Measurements from ENCODE around the gene HIC1.

The HIC1 gene

DNA sequence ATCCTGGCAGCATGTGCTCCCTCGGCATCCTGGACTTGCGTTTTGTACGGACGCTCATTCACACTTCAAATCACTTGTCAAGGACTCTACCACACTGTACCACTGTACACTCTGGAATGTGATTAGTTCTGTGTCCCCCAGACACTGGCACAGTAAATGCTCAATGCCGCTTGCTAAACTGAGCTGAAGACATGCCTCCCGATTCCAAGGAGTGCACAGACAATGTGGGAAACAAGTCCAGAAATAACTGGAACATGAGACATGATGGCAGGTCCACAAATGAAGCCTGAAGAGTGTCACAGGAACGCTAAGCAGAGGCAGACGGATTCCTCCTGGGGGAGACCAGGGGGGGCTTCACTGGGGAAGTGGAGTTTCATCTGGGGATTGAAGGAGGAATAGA, 22.1 kb downstream of the HIC1 start:
- Mint-ChIP-seq H3K27ac (no peak overlapping the region), H3K27me3 (peaks cover 50% of the 10 kb centered on the region), H3K4me1 (ENCODE audit: low read depth) (peaks cover 30% of the 10 kb centered on the region), H3K4me3 (no peak overlapping the region), H3K9me3 (no peaks in the 10 kb centered on the region), H3K36me3 (ENCODE audit: low read depth) (peaks cover 66% of the 10 kb centered on the region)
- intact Hi-C loops (cut with micrococcal nuclease) = no loop called here

DNA sequence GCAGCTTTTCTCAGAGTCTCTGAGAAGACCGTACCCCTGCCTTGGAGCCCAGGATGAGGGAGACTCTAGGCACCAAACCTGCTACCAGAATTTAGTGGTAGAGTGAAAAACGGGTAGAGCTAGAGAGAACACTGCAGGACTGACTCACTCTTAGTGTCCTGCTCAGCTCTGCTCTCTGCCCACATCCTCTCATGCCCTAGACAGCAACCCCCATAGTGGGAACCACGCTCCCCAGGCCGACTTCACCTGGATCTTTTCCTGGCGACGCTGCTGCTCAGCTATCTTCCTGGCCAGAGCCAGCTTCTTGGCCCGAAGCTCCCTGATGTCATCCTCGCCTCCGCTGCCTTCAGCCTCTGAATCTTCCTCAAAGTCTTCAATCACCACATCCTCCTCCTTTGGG, 26.7 kb downstream of the HIC1 start:
- Mint-ChIP-seq H3K4me1 (ENCODE audit: low read depth) (peaks cover 57% of the 10 kb centered on the region), H3K27ac (no peak overlapping the region), H3K36me3 (ENCODE audit: low read depth) (peaks cover 74% of the 10 kb centered on the region), H3K4me3 (no peak overlapping the region), H3K27me3 (peaks cover 75% of the 10 kb centered on the region), H3K9me3 (no peaks in the 10 kb centered on the region)
- intact Hi-C loops (cut with micrococcal nuclease) = no loop called here

DNA sequence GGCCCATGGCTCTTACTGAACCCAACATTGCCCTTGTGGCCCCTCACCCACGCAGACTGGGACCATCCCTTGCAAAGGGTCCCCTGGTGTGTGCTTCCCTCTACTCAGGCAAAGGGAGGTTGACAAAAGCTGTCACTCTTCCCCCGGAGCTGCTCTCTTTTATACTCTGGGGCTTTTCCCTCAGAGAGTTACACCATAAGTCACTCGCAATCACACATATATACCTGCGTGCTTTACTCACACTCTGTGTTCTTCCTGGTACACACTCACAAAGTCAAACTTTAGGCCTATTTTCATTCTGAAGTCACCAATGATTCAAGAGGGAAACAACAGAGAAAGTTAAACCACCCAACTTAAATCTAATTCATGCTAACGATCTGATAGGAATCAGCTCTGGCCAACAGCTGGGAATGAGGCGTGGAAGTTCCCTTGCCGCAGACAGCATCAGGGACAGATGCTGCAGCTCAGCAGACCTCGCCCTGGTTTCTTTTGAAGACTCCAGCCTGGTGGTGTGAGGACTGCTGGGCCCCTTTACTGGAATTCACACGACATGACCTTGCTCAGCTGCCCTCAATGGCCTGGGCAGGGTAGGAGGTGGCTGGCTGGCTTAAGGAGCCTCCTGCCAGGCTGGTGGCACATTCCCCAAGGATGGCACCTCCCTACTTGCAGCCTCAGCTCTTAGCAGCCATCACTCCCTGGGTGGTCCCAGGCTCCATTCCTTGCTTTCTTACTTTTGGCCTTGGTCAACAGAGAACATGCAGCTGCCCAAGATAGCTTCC, 27.3 kb downstream of the HIC1 start:
- intact Hi-C loops (cut with micrococcal nuclease) = no loop called here
- Mint-ChIP-seq H3K36me3 (ENCODE audit: low read depth) (peaks cover 67% of the 10 kb centered on the region), H3K4me3 (no peak overlapping the region), H3K4me1 (ENCODE audit: low read depth) (peaks cover 60% of the 10 kb centered on the region), H3K27ac (no peak overlapping the region), H3K27me3 (peaks cover 75% of the 10 kb centered on the region), H3K9me3 (no peaks in the 10 kb centered on the region)

DNA sequence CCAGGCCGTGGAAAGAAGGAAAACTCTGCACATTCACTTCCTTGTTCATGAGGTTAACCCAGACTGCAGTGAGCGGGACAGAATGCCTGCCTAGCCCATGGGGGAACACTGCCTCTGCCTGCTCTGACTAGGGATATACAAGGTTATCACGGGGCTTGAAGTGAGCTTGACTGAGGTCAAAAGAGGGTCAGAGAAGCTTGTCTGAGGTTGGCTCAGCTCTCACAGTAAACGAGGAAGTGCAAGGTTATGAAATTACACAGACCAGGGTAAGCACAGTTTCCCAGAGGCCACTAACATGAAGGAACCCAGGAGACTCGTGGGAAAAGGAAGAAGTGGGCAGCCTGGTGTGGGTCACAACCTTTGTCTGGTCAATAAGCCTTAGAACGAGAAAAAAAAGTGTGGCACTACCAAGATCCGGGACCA, 28.7 kb downstream of the HIC1 start:
- H3K4me3 Mint-ChIP-seq = no peak overlapping the region
- H3K4me1 Mint-ChIP-seq (ENCODE audit: low read depth) = peaks cover 72% of the 10 kb centered on the region
- H3K36me3 Mint-ChIP-seq (ENCODE audit: low read depth) = peaks cover 65% of the 10 kb centered on the region
- intact Hi-C loops (cut with micrococcal nuclease) = no loop called here
- peak overlapping the region; percentile 19 for H3K27ac Mint-ChIP-seq
- no peaks in the 10 kb centered on the region for H3K9me3 Mint-ChIP-seq
- peaks cover 76% of the 10 kb centered on the region for H3K27me3 Mint-ChIP-seq

DNA sequence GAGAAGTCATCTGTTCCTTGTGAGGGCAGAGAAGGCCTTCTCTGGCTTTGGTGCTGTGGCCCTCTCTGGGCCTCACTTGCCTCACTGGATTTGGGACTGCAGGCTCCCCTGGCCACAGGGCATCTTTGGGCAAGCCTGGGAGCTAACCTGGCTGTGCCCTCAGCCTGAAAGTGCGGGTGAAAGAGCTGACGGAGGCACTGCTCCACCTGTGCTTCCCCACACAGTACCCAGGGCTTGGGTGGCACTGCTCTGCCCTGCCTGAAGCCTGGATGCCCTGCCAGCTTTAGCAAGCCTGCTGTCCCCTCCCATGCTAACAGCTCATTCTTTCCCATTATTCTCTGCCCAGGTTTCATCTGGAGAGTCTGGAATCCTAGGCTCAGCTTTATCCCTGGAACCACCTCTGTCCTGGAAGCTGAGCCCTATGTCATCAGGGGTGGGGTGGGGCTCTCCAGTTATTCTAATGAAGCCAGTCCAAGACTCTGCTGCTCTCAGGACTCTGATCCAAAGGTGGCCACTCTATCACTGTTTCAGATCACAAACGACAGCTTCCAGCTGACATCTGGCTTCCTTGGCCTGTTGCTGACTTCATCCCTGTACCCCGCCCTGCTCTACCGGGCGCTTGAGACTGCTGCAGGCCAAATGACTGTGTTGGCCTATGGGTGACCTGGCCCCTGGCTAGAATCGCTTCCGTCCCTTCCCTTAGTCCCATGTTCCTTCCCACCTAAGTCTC, 29.3 kb downstream of the HIC1 start:
- Mint-ChIP-seq H3K4me3 (no peak overlapping the region), H3K27me3 (peaks cover 75% of the 10 kb centered on the region), H3K9me3 (no peaks in the 10 kb centered on the region), H3K4me1 (ENCODE audit: low read depth) (peaks cover 78% of the 10 kb centered on the region), H3K36me3 (ENCODE audit: low read depth) (peaks cover 60% of the 10 kb centered on the region), H3K27ac (peak overlapping the region; percentile 38)
- intact Hi-C loops (cut with micrococcal nuclease) = no loop called here

DNA sequence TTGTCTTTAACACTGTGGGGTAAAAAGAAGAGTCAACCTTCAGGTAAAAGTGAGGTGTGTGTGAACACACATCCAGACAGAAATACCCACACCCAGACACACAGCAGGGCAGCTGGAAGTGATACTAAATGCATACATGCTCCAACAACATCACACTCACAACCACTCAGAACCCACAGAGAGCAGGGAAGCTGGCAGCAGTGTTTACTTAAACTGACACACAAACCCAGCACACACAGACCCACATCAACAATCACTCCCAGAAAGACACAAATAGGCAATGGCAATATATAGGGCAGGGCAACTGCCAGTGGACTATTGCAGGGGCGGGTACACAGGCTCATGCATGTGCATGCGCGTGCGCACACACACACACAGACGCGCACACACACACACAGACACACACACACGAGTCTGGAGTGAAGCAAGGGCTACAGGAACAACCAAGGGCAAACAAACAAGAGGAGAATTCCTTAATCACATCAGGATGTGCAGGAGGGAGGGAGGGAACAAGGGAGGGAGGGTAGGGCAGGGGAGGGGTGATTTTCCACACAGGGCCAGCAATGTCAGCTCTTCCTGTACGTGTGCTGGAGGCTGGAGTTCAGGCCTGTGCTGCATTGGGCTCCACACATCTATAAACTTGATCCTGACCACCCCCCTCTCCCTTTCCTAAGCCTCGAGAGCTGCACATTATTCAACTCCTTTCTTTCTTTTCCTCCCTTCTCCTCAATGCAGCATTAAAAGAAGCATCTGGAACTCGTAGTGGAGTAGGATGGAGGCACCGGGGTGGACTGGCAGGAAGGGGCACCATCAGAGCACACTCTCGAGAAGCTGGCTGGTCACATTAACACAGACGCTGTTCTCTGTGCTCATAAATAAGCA, 30.1 kb downstream of the HIC1 start:
- Mint-ChIP-seq H3K4me1 (ENCODE audit: low read depth) (peaks cover 86% of the 10 kb centered on the region), H3K4me3 (no peak overlapping the region), H3K27ac (peak overlapping the region; percentile 38), H3K9me3 (no peaks in the 10 kb centered on the region), H3K27me3 (peaks cover 68% of the 10 kb centered on the region), H3K36me3 (ENCODE audit: low read depth) (peaks cover 52% of the 10 kb centered on the region)
- intact Hi-C loops (cut with micrococcal nuclease) = loop anchor here (5.0 kb wide), 1 partner anchor 52 kb away; no protein-coding TSS in a partner anchor

DNA sequence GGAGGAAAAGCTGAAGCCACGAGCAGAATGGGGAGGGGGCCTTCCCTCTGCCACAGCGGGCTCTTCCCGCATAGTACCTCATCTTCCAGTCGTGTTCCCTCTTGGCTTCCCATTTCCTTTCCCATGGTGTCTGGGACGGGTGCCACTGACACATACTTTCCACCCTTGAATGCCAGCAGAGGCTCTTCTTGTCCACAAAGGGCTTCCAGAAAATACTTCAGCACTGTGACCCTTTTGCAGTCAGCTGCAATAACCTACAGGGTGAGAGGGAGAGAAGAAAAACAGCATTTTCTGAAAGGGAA, 30.7 kb downstream of the HIC1 start:
- intact Hi-C loops (cut with micrococcal nuclease) = loop anchor here (5.0 kb wide), 1 partner anchor 52 kb away; no protein-coding TSS in a partner anchor
- H3K27me3 Mint-ChIP-seq = peaks cover 70% of the 10 kb centered on the region
- H3K36me3 Mint-ChIP-seq (ENCODE audit: low read depth) = peaks cover 49% of the 10 kb centered on the region
- H3K4me1 Mint-ChIP-seq (ENCODE audit: low read depth) = peaks cover 90% of the 10 kb centered on the region
- no peak overlapping the region for H3K4me3 Mint-ChIP-seq
- no peaks in the 10 kb centered on the region for H3K9me3 Mint-ChIP-seq
- H3K27ac Mint-ChIP-seq = no peak overlapping the region

DNA sequence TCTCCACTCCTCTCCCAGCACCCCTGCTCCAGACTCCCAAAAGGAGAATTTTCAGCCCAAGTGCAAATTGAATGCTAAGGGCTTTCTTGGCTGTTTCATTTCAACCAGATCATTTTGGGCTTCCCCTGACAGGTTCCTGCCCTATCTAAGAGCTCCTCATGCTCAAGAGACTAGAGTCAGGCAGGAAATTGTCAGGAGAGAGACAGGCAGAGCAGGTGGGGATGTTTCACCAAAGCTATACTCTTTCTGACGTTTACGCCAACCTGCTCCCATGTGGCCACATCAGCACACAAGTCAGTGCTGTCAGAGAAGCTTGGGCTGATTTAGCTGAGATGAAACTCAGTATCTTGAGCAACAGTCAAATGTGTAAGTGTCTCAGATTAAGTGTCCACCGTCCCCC, 31.4 kb downstream of the HIC1 start:
- H3K27me3 Mint-ChIP-seq = peaks cover 68% of the 10 kb centered on the region
- peaks cover 43% of the 10 kb centered on the region for H3K36me3 Mint-ChIP-seq (ENCODE audit: low read depth)
- no peak overlapping the region for H3K4me3 Mint-ChIP-seq
- intact Hi-C loops (cut with micrococcal nuclease) = loop anchor here (5.0 kb wide), 1 partner anchor 51 kb away; no protein-coding TSS in a partner anchor
- no peak overlapping the region for H3K27ac Mint-ChIP-seq
- no peaks in the 10 kb centered on the region for H3K9me3 Mint-ChIP-seq
- H3K4me1 Mint-ChIP-seq (ENCODE audit: low read depth) = peaks cover 96% of the 10 kb centered on the region

DNA sequence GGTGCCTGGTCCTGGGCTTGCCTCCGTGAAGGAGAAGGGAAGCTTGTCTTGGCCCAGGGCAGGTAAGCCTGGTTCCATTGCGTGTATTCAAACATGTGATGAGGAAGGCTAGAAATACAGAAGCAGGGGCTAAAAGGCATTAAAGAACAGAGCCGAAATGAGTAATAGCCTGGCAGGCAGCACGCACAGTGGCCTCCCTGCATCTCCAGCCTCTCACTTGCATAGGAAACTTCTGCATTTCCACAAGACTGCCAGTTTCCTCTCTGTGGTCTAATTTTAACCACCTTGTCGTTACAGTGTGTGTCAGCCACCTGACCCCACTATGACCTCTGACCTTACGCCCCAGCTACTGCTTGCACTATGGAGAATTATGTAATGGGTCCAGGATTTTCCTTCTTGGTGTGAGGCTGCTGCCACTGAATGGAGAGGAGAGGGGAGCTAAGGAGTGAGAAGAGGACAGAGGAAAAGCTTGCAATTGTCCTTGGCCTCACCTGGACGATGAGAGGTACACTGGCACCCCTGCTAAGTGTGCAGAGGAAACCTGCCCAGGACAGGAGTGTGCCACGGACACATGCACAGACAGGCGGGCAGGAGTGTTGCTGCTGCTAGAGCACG, 32.8 kb downstream of the HIC1 start:
- H3K27ac Mint-ChIP-seq = peak overlapping the region; percentile 52
- peaks cover 90% of the 10 kb centered on the region for H3K4me1 Mint-ChIP-seq (ENCODE audit: low read depth)
- peaks cover 66% of the 10 kb centered on the region for H3K27me3 Mint-ChIP-seq
- intact Hi-C loops (cut with micrococcal nuclease) = loop anchor here (2.0 to 5.0 kb wide), 3 partner anchors 29 to 50 kb away; no protein-coding TSS in a partner anchor
- peaks cover 43% of the 10 kb centered on the region for H3K36me3 Mint-ChIP-seq (ENCODE audit: low read depth)
- peak overlapping the region; percentile 17 for H3K4me3 Mint-ChIP-seq
- H3K9me3 Mint-ChIP-seq = no peaks in the 10 kb centered on the region

DNA sequence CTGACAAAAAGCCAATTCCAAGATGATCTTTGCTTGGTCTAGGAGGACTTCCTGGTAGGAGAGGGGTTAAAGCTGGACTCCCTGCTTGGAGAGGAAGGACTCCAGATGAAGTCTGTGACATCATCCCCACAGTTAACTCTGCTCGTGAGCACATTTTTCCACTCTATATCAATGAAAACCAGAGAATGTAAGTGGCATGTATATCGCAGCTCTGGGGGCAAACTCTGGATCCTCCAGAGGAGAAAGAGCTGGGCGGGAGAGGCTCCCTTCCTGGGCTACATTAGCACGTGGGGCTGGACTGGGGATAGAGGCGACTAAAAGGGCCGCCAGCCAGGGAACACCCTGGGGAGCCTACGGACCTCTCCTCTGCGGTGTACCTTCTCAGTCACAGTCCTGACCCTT, 34.1 kb downstream of the HIC1 start:
- H3K27ac Mint-ChIP-seq = peak overlapping the region; percentile 60
- peaks cover 50% of the 10 kb centered on the region for H3K36me3 Mint-ChIP-seq (ENCODE audit: low read depth)
- H3K4me3 Mint-ChIP-seq = no peak overlapping the region
- peaks cover 77% of the 10 kb centered on the region for H3K4me1 Mint-ChIP-seq (ENCODE audit: low read depth)
- intact Hi-C loops (cut with micrococcal nuclease) = loop anchor here (2.0 to 5.0 kb wide), 3 partner anchors 30 to 48 kb away; no protein-coding TSS in a partner anchor
- H3K27me3 Mint-ChIP-seq = peaks cover 64% of the 10 kb centered on the region
- H3K9me3 Mint-ChIP-seq = no peaks in the 10 kb centered on the region

DNA sequence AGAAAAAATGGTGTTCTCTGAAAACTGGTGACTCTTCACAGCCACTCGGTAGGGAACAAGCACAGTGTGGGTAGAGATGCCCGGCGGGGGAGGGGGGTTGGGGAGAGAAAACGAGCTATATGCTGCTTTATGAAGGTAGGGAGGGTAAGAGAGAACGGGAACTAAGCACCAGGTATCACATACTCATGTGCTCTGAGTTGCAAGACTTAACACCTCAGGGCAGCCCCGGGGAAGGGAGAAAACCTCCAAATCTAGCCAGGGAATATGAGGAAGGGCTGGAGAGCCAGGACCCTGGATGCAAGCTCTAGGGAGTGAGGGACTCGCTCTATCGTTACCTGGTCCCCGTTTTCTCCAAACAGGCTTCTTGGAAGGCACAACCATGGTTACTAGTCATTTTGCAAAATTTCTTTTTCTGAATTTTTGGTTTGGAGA, 35.3 kb downstream of the HIC1 start:
- H3K4me3 Mint-ChIP-seq = no peak overlapping the region
- H3K27ac Mint-ChIP-seq = peak overlapping the region; percentile 60
- H3K9me3 Mint-ChIP-seq = no peaks in the 10 kb centered on the region
- peaks cover 41% of the 10 kb centered on the region for H3K36me3 Mint-ChIP-seq (ENCODE audit: low read depth)
- peaks cover 56% of the 10 kb centered on the region for H3K27me3 Mint-ChIP-seq
- intact Hi-C loops (cut with micrococcal nuclease) = no loop called here
- H3K4me1 Mint-ChIP-seq (ENCODE audit: low read depth) = peaks cover 65% of the 10 kb centered on the region

DNA sequence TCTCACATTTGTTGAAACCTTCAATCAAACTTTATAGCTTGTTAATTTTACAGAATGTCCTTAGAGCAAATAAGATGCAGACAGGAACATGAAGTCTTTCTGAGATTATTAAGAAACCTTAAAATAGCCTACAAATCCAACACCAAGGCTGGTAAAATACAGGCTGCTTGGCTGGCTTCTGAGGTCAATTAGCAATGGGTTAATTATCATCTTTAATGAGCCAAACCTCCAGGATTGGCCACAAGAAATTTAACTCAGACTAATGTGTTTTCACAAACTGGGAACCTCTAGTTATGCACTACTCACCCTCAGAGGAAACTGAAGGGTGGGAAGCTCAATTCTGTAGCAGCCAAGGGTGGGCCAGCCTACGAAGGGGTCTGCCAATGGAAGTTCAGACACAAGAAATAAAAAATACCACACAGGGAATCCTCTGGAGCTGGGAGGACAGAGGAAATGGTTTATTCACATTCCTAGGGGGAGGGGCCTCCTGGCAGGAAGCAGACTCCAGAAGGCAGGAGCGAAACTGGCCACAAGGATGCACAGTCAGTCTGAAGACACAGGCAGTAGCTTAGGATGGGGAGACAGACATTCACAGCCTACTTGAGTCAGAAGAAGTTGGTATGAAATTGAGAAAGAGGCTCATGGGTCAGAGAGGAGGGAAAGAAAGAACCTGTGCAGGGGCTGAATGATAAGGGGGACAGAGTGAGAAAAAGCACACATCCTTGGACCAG, 36.1 kb downstream of the HIC1 start:
- Mint-ChIP-seq H3K27me3 (peaks cover 49% of the 10 kb centered on the region), H3K4me1 (ENCODE audit: low read depth) (peaks cover 57% of the 10 kb centered on the region), H3K9me3 (no peaks in the 10 kb centered on the region), H3K27ac (no peak overlapping the region), H3K4me3 (no peak overlapping the region), H3K36me3 (ENCODE audit: low read depth) (peaks cover 34% of the 10 kb centered on the region)
- intact Hi-C loops (cut with micrococcal nuclease) = no loop called here

DNA sequence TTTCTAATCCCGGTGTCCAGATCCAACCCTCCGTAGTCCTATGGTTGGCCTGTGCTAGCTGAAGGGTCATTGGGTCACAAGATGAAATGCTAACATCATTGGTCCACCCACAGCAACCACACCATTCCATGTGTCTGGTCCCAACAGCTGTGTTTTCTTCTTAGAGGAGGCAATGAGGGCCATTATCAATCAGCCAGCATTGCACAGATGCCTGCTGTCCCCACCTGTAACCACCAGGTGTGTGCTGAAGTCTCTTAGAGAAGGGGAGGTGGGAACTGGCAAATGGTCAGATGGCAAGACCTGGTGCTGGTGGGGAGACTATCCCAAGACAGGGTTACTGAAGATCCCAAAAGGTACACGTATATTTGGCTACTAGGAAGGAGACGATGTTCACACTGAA, 37.4 kb downstream of the HIC1 start:
- H3K27me3 Mint-ChIP-seq = peaks cover 38% of the 10 kb centered on the region
- H3K4me3 Mint-ChIP-seq = no peak overlapping the region
- H3K4me1 Mint-ChIP-seq (ENCODE audit: low read depth) = peaks cover 44% of the 10 kb centered on the region
- intact Hi-C loops (cut with micrococcal nuclease) = no loop called here
- no peaks in the 10 kb centered on the region for H3K9me3 Mint-ChIP-seq
- no peak overlapping the region for H3K27ac Mint-ChIP-seq
- peaks cover 33% of the 10 kb centered on the region for H3K36me3 Mint-ChIP-seq (ENCODE audit: low read depth)

Data from dendritic cell treated with granulocyte-macrophage colony-stimulating factor and Interleukin-4, amounts not matched to agents 40 ng/mL and 50 ng/mL, for 4 days (primary cell).